Activated CD4-positive, alpha-beta T cell treated with anti-CD3 and anti-CD28 coated beads for 36 hours (primary cell): ENCODE results near the gene AP3S1. TPM values are rescaled to one million over a fixed set of nuclear protein-coding genes. Genes with fewer than 3 reads are reported as not detected.
A peak's percentile ranks its signal among the peaks of the same experiment; 100 is the strongest.
"Not testable (repeated sequence)": the region's sequence is repeated elsewhere in the genome, so short reads cannot be mapped to it uniquely, and the experiment has no call there.

Source experiments
- ATAC-seq: fragments of 200-7000 bp; cut with Tn5 transposase; one replicate; pipeline ENCODE4 v1.10.0; 2021; ENCODE audit warnings: mild to moderate bottlenecking, moderate library complexity
- CTCF ChIA-PET: fragments of 350-600 bp; sonication (Branson Sonifier 250); formaldehyde crosslinking; loops from one replicate; lab custom pipeline; 2021; ENCODE audit warnings: antibody characterized with exemption; lab: Charles Lee
- POLR2A ChIA-PET: fragments of 350-600 bp; sonication (Branson Sonifier 250); formaldehyde crosslinking; loops from one replicate; lab custom pipeline; 2021; ENCODE audit warnings: antibody characterized with exemption, inconsistent platforms; lab: Charles Lee
- DNase-seq: peaks from one replicate; pipeline ENCODE4 v3.0.0-alpha.2; 2020
- H3K27ac Mint-ChIP-seq: one replicate; pipeline ENCODE4 v1.8.0; 2021; ENCODE audit warnings: mixed read lengths
- H3K27me3 Mint-ChIP-seq: one replicate; pipeline ENCODE4 v1.8.0; 2021; ENCODE audit warnings: mixed read lengths
- H3K36me3 Mint-ChIP-seq: one replicate; pipeline ENCODE4 v1.8.0; 2021; ENCODE audit warnings: low read depth, mixed read lengths
- H3K4me1 Mint-ChIP-seq: one replicate; pipeline ENCODE4 v1.8.0; 2021; ENCODE audit warnings: mixed read lengths
- H3K4me3 Mint-ChIP-seq: one replicate; pipeline ENCODE4 v1.8.0; 2021; ENCODE audit warnings: mild to moderate bottlenecking, moderate library complexity, mixed read lengths
- H3K9me3 Mint-ChIP-seq: one replicate; pipeline ENCODE4 v1.8.0; 2021; ENCODE audit warnings: low read depth, mixed read lengths
- intact Hi-C, 2 experiments: fragments of 100-400 bp; cut with DNase I in 1 of 2; cut with micrococcal nuclease in 1 of 2; formaldehyde crosslinking; loops; one replicate each; pipeline versions ENCODE4 v1.14.2 to v1.15.1; 2022 to 2024; cut with DNase I, micrococcal nuclease
- total RNA-seq, 2 experiments: library from RNA; stranded (reverse); gene quantifications; one replicate each; pipeline ENCODE4 v1.2.3, GENCODE V29; 2021

AP3S1 gene
- total RNA-seq, 2 experiments from 2014 or later = 84.5 to 91.6 TPM

DNA sequence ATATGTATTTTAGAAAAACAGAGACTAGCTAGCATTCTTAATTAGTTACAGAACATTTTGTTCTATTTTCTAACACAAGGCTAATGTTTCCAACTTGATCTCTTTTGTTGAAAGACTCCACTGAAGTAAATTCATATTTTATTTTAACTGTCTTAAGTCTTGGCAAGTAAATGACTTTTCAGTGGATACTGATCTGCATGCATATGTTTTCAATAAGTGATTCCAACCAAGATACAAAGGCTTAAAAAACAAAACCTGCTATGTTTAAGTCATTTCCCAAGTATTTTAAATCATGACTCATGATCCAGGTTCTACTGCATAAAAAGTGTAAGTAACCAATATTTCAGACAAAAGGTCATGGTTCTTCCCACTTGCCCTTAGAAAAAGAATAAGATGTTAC is 31.0 kb upstream of the AP3S1 start:
- no peaks in the 10 kb centered on the region for H3K36me3 Mint-ChIP-seq
- H3K4me1 Mint-ChIP-seq = peaks cover 19% of the 10 kb centered on the region
- DNase-seq (no peak), ATAC-seq (no peak)
- ChIA-PET CTCF (interaction anchor here (0.7 kb wide), 2 partner anchors 29 to 271 kb away, joined by 4 to 5 read pairs; no protein-coding TSS in a partner anchor), POLR2A (no interaction called here)
- intact Hi-C loops = loop anchor here in 1 of 2 experiments (10.0 kb wide), 1 partner anchor 764 kb away; the partner anchor contains the start of gene SEMA6A
- H3K4me3 Mint-ChIP-seq = no peak overlapping the region
- H3K9me3 Mint-ChIP-seq = no peaks in the 10 kb centered on the region
- peaks cover 46% of the 10 kb centered on the region for H3K27me3 Mint-ChIP-seq
- H3K27ac Mint-ChIP-seq = no peak overlapping the region

DNA sequence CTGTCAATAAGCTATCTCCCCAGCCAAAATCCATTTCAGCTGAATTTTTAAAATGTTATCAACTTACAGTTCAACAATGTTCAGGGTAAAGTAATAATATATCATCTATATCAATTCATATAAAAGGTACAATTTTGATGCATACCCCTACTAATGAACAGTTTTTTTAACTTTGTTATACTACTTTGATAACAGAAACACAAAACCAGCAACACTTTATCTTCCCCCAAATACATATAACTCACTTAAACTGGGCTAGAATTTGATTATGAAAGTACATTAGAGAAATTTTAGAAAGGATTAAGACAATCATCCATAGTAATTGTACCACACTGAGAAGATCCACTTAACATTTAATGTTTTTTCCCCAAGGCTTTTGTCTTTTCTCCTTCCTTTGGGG is 30.3 kb upstream of the AP3S1 start:
- Mint-ChIP-seq H3K4me3 (no peak overlapping the region), H3K36me3 (no peaks in the 10 kb centered on the region), H3K27ac (no peak overlapping the region), H3K27me3 (peaks cover 50% of the 10 kb centered on the region), H3K9me3 (no peaks in the 10 kb centered on the region), H3K4me1 (peaks cover 23% of the 10 kb centered on the region)
- ChIA-PET POLR2A (no interaction called here), CTCF (no interaction called here)
- intact Hi-C loops = loop anchor here in 1 of 2 experiments (10.0 kb wide), 1 partner anchor 763 kb away; the partner anchor contains the start of gene SEMA6A
- DNase-seq = no peak
- no peak for ATAC-seq

DNA sequence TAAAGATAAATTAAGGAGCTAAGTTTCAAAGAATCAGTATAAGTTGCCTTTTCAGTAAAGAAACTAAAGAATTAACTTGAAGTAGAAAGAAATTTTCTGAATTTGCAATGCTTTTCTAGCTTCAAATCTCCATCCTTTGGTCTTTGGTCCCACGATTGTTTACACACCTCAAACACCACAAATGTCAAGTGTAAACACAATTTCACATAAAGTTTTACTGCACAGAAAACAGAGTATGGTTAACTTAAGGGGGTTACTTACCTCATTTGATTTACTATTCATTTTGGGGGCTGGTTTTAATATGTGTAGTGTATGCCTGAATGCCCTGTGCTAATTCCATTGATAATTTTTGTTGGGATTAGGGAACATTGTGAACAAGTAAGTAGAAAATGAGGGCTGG is 29.4 kb upstream of the AP3S1 start:
- no peak overlapping the region for H3K27ac Mint-ChIP-seq
- DNase-seq (no peak), ATAC-seq (no peak)
- intact Hi-C loops = loop anchor here in 1 of 2 experiments (10.0 kb wide), 1 partner anchor 762 kb away; the partner anchor contains the start of gene SEMA6A
- H3K27me3 Mint-ChIP-seq = peaks cover 55% of the 10 kb centered on the region
- peaks cover 26% of the 10 kb centered on the region for H3K4me1 Mint-ChIP-seq
- H3K9me3 Mint-ChIP-seq = no peaks in the 10 kb centered on the region
- CTCF ChIA-PET = no interaction called here
- POLR2A ChIA-PET = no interaction called here
- H3K4me3 Mint-ChIP-seq = no peak overlapping the region
- no peaks in the 10 kb centered on the region for H3K36me3 Mint-ChIP-seq

DNA sequence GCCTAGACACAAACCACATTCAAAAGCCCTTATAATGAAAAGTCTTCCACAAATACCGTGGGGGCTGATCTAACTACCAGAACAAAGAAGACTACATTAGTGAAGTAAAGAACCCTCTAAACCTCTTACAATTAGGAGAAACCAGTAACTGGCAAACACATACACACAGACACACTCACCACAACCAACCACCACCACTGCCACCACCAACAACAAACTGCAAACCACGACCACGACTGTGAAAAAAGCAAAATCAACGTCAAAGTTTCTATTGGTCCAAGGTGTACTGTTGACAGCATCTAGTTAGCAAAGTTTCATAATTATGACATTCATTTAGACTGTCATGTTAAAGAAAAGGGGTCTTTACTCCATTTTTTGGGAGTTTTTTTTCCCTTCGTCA is 28.0 kb upstream of the AP3S1 start:
- intact Hi-C loops = loop anchor here in 1 of 2 experiments (10.0 kb wide), 1 partner anchor 761 kb away; the partner anchor contains the start of gene SEMA6A
- ATAC-seq = no peak
- H3K36me3 Mint-ChIP-seq = no peaks in the 10 kb centered on the region
- peak; percentile 15 for DNase-seq
- no peak overlapping the region for H3K4me3 Mint-ChIP-seq
- peaks cover 22% of the 10 kb centered on the region for H3K4me1 Mint-ChIP-seq
- peaks cover 59% of the 10 kb centered on the region for H3K27me3 Mint-ChIP-seq
- ChIA-PET CTCF (no interaction called here), POLR2A (no interaction called here)
- H3K9me3 Mint-ChIP-seq = no peaks in the 10 kb centered on the region
- no peak overlapping the region for H3K27ac Mint-ChIP-seq

DNA sequence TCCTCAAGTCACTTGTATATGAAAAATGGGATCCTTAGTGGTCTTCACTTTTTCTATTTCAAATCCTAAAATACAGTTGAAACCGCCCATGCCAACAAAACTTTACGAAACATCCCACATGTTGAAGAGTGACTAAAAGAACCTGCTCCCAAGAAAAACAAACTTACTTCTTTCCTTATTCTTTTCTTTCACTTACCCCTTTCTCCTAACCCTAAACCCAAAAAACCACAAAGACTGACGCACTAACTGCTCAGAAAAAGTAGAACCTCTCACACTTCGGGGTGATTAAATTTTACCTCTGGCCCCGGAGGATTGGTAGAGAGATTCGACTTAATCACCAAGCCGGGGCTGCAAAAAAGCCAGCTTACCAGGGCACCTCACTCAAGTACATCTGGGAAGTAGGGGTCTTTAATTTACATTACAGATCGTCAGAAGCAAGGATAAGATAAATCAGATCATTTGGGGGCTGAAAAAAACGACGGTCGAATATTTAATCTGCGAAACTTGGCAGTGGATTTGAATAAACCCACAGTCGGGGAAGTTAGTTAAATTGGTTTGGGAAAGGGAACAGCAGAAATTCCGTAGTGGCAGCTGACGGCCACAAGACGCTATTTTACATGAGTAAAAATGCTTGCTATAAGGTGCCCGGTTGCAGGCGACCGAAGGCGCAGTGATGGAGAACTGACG is 26.6 kb upstream of the AP3S1 start:
- peaks cover 22% of the 10 kb centered on the region for H3K4me1 Mint-ChIP-seq
- CTCF ChIA-PET = no interaction called here
- no peaks in the 10 kb centered on the region for H3K9me3 Mint-ChIP-seq
- intact Hi-C loops = loop anchor here in 1 of 2 experiments (10.0 kb wide), 1 partner anchor 760 kb away; the partner anchor contains the start of gene SEMA6A
- peak; percentile 34 for ATAC-seq
- peak overlapping the region; percentile 26 for H3K4me3 Mint-ChIP-seq
- no peaks in the 10 kb centered on the region for H3K36me3 Mint-ChIP-seq
- H3K27ac Mint-ChIP-seq = no peak overlapping the region
- POLR2A ChIA-PET = no interaction called here
- H3K27me3 Mint-ChIP-seq = peaks cover 64% of the 10 kb centered on the region
- DNase-seq = peak; percentile 13

DNA sequence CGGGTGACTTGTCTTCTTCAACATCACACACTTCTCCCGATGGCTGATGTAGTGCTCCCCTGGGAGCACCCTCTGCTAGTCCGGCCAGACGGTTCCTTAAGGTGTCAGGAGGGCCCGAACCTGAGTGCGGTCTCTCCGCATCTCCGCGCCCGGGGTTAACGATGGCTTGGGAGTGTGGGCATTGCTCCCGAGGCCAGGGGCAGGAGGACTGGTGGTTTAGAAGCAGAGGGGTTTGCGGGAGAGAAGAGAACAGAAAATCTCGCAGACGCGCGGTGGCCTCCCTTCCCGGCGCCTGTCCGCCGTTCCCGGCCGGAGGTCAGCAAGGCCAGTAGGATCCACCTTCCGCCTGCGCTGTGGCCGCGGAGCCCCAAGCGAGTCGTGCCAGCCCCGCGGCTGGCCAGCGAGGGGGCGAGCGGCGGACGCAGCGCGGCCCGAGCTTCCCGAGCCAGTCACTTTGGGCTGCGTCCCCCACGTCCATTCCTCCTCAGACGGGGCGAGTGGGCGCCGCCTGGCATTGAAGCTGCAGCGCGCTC is 26.0 kb upstream of the AP3S1 start:
- Mint-ChIP-seq H3K27me3 (peaks cover 68% of the 10 kb centered on the region), H3K36me3 (no peaks in the 10 kb centered on the region), H3K4me3 (peak overlapping the region; percentile 69), H3K9me3 (no peaks in the 10 kb centered on the region), H3K27ac (no peak overlapping the region), H3K4me1 (peaks cover 22% of the 10 kb centered on the region)
- no peak for ATAC-seq
- ChIA-PET CTCF (interaction anchor here (0.8 kb wide), 1 partner anchor 16 kb away, joined by 6 read pairs; no protein-coding TSS in a partner anchor), POLR2A (no interaction called here)
- intact Hi-C loops = loop anchor here in 1 of 2 experiments (10.0 kb wide), 1 partner anchor 759 kb away; the partner anchor contains the start of gene SEMA6A
- peak; percentile 14 for DNase-seq

DNA sequence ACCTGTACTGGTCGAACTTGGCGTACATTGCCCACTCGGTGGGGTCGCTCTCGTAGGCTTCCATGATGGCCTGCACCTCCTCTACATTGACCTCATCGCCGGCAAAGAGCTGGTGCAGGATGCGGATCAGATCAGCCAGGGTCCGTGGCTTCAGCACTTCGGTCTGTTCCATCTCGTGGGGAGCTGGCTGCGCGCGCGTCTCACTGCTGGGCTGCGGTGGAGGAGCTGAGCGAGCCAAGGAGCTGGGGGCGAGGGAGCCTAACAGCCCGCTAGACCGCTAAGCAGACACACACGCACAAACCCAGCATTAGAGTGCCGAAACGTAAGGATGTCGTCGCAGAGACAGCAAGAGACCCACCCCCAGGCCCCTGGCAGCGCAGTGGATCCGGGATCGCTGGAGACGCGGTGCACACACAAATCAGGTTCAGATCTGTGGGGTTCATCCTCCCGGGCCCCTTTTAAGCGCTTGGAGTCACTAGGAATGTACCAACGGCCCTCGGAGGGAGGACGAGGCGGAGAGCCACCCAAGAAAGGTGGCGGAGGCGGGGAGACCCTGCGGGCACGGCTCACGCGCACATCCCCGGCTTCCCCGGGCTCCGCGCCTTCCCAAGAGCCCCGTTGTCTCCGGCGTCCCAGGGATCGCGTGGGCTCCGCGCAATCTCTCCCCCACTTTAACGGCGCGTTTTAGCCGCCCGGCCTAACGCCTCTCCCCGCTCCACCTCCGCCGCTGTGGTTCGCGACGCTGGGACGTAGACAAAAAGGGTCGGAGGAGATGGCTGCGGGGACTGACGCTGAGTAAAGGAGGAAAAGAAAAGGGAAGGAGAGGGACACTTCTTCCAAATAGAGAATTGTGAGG is 25.3 kb upstream of the AP3S1 start, which contains the start of gene CDO1:
TSS of gene CDO1 (minus strand) at position 434 of the 856 bp plus-strand sequence. CDS start at position 172, 262 bp downstream.
- ChIA-PET CTCF (interaction anchor here (0.8 kb wide), 1 partner anchor 15 kb away, joined by 6 read pairs; no protein-coding TSS in a partner anchor), POLR2A (no interaction called here)
- ATAC-seq = peak; percentile 80
- peak; percentile 59 for DNase-seq
- Mint-ChIP-seq H3K9me3 (no peaks in the 10 kb centered on the region), H3K27me3 (peaks cover 64% of the 10 kb centered on the region), H3K4me1 (peaks cover 19% of the 10 kb centered on the region), H3K4me3 (peak within 1 kb of the TSS; percentile 69), H3K27ac (peak within 1 kb of the TSS; percentile 7), H3K36me3 (no peaks in the 10 kb centered on the region)
- intact Hi-C loops = loop anchor here in 1 of 2 experiments (10.0 kb wide), 1 partner anchor 758 kb away; the partner anchor contains the start of gene SEMA6A

DNA sequence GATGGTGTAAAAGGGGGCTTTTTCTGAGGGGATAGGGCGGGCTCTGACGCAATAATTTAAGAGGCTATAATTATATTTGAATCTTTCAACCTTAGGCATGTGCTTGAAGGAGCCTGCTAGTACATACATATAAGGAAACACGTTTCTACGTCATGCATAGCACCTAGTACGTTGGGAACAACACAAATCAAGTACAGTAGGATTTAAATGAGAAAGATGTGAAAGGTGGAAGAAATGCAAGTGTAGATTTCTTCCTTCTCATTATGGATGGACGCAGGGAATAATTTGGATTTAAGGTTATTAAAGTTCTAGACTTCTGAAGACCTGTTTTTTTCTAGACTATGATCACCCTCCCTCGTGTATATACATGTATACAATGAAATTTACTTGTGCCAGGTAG is 24.3 kb upstream of the AP3S1 start:
- H3K36me3 Mint-ChIP-seq = no peaks in the 10 kb centered on the region
- ChIA-PET POLR2A (no interaction called here), CTCF (no interaction called here)
- peaks cover 19% of the 10 kb centered on the region for H3K4me1 Mint-ChIP-seq
- peaks cover 59% of the 10 kb centered on the region for H3K27me3 Mint-ChIP-seq
- H3K4me3 Mint-ChIP-seq = no peak overlapping the region
- intact Hi-C loops = loop anchor here in 1 of 2 experiments (10.0 kb wide), 1 partner anchor 757 kb away; the partner anchor contains the start of gene SEMA6A
- no peaks in the 10 kb centered on the region for H3K9me3 Mint-ChIP-seq
- DNase-seq = no peak
- no peak for ATAC-seq
- H3K27ac Mint-ChIP-seq = no peak overlapping the region

DNA sequence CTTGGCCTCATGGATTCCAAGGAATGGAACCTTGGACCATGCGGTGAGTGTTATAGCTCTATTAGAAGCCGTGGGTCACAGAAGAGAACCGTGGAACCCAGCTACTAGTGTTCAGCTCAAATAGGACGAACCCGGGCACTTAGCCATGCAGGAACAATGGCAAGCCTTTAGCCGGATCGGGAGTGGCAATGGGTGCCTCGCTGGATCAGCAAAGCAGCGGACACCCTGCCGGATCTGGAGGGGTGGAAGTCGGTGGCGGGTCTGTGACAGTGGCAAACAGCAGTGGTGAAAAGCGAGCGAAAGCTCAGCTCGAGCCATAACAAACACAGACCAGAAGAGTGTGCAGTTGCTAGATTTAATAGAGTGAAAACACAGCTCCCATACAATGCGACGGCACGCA is 22.9 kb upstream of the AP3S1 start:
- CTCF ChIA-PET = interaction anchor here (1.0 to 1.5 kb wide), 3 partner anchors 8 to 21 kb away, joined by 4 to 5 read pairs (median 4); no protein-coding TSS in a partner anchor
- Mint-ChIP-seq H3K9me3 (peaks cover under 1% of the 10 kb centered on the region), H3K27me3 (peaks cover 53% of the 10 kb centered on the region), H3K27ac (no peak overlapping the region), H3K36me3 (no peaks in the 10 kb centered on the region), H3K4me1 (peaks cover 17% of the 10 kb centered on the region), H3K4me3 (no peak overlapping the region)
- intact Hi-C loops = loop anchor here in 1 of 2 experiments (10.0 kb wide), 1 partner anchor 756 kb away; the partner anchor contains the start of gene SEMA6A
- no peak for DNase-seq
- no peak for ATAC-seq
- POLR2A ChIA-PET = no interaction called here

DNA sequence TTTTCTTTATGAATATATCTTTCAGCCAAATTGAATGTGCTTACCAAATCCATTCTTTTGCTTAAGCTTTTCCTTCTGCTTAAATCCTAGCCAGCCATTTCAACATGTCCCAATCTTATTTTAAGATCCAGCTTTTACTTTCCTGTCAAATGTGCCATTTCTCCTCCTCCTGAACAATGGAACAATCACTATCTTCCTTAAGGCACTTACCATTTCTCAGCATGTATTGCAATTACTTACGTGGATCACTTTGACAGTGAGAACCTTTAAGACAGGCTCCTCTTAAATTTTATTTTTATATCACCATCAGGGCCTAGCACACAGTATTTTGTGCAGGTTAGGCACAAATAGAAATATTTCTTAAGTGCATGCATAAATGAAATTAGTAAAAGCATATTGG is 20.9 kb upstream of the AP3S1 start:
- ChIA-PET CTCF (no interaction called here), POLR2A (no interaction called here)
- Mint-ChIP-seq H3K4me1 (peaks cover 7% of the 10 kb centered on the region), H3K27me3 (peaks cover 35% of the 10 kb centered on the region), H3K9me3 (peaks cover 10% of the 10 kb centered on the region), H3K27ac (no peak overlapping the region), H3K36me3 (no peaks in the 10 kb centered on the region), H3K4me3 (no peak overlapping the region)
- DNase-seq = no peak
- intact Hi-C loops = no loop called here
- ATAC-seq = no peak

DNA sequence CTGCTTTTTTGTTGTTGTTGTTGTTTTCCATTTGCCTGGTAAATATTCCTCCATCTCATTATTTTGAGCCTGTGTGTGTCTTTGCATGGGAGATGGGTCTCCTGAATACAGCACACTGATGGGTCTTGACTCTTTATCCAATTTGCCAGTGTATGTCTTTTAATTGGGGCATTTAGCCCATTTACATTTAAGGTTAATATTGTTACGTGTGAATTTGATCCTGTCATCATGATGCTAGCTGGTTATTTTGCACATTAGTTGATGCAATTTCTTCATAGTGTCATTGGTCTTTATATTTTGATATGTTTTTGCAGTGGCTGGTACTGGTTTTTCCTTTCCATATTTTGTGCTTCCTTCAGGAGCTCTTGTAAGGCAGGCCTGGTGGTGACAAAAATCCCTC is 16.8 kb upstream of the AP3S1 start:
- H3K4me3 Mint-ChIP-seq, POLR2A ChIA-PET, DNase-seq, H3K4me1 Mint-ChIP-seq, ATAC-seq, intact Hi-C loops, H3K27ac Mint-ChIP-seq: not testable (repeated sequence)
- CTCF ChIA-PET = interaction anchor here (1.1 kb wide), 1 partner anchor 189 kb away, joined by 4 read pairs; no protein-coding TSS in a partner anchor
- Mint-ChIP-seq H3K9me3 (peaks cover 20% of the 10 kb centered on the region), H3K27me3 (peaks cover 11% of the 10 kb centered on the region), H3K36me3 (peaks cover 20% of the 10 kb centered on the region)
